ENCODE measurements around the gene TNS1.

DNA sequence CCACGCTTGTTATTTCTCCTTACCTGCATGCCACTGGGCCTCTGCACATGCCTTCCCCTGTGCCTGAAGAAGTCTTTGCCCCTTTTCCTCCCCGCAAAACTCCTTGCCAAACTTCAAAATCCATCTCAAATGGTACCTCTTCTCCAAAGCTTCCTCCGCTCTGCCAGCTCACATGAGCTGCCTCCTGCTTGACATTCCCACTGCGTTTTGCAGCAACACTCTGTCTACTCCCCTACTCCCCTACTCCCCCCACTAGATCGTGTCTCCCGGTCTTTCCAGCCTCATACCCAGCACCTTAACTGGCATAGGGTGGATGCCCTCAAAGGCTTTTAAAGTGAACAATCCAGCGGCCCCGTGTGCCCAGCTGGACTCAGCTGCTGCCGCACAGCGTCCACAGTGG, 65.8 kb downstream of the TNS1 start:
- TF ChIP-seq ATF3 (IDR thresholded peaks at IDR 0.05) (no peak), POLR2AphosphoS5 (IDR thresholded peaks at IDR 0.05; ENCODE audit: low read depth, low read length) (no peak), POLR2A (IDR thresholded peaks at IDR 0.05; ENCODE audit: borderline replicate concordance, extremely low read depth, insufficient read depth, insufficient read length) (no peak), SIN3A (IDR thresholded peaks at IDR 0.05; ENCODE audit: low read depth) (no peak), EZH2phosphoT487 (IDR thresholded peaks at IDR 0.05; ENCODE audit: borderline replicate concordance) (no peak), EGR1 (IDR thresholded peaks at IDR 0.05; ENCODE audit: low read depth) (no peak), YY1 (IDR thresholded peaks at IDR 0.05; ENCODE audit: extremely low read depth, insufficient replicate concordance, low read depth, low read length) (no peak), JUND (IDR thresholded peaks at IDR 0.05) (no peak), CBX3 (IDR thresholded peaks at IDR 0.05; ENCODE audit: low read depth) (no peak), CEBPB (IDR thresholded peaks at IDR 0.05; ENCODE audit: low read depth) (no peak), EZH2 (IDR thresholded peaks at IDR 0.05) (no peak)
- TF ChIP-seq, protein P1, sequence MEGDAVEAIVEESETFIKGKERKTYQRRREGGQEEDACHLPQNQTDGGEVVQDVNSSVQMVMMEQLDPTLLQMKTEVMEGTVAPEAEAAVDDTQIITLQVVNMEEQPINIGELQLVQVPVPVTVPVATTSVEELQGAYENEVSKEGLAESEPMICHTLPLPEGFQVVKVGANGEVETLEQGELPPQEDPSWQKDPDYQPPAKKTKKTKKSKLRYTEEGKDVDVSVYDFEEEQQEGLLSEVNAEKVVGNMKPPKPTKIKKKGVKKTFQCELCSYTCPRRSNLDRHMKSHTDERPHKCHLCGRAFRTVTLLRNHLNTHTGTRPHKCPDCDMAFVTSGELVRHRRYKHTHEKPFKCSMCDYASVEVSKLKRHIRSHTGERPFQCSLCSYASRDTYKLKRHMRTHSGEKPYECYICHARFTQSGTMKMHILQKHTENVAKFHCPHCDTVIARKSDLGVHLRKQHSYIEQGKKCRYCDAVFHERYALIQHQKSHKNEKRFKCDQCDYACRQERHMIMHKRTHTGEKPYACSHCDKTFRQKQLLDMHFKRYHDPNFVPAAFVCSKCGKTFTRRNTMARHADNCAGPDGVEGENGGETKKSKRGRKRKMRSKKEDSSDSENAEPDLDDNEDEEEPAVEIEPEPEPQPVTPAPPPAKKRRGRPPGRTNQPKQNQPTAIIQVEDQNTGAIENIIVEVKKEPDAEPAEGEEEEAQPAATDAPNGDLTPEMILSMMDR (IDR thresholded peaks at IDR 0.05 in 2 of 3, conservative IDR thresholded peaks at IDR 0.05 in 1 of 3; ENCODE audit: borderline replicate concordance in 1 of 3, insufficient read depth in 1 of 3, low read depth in 2 of 3, low read length in 2 of 3), result no peak
- TF ChIP-seq, protein P2, sequence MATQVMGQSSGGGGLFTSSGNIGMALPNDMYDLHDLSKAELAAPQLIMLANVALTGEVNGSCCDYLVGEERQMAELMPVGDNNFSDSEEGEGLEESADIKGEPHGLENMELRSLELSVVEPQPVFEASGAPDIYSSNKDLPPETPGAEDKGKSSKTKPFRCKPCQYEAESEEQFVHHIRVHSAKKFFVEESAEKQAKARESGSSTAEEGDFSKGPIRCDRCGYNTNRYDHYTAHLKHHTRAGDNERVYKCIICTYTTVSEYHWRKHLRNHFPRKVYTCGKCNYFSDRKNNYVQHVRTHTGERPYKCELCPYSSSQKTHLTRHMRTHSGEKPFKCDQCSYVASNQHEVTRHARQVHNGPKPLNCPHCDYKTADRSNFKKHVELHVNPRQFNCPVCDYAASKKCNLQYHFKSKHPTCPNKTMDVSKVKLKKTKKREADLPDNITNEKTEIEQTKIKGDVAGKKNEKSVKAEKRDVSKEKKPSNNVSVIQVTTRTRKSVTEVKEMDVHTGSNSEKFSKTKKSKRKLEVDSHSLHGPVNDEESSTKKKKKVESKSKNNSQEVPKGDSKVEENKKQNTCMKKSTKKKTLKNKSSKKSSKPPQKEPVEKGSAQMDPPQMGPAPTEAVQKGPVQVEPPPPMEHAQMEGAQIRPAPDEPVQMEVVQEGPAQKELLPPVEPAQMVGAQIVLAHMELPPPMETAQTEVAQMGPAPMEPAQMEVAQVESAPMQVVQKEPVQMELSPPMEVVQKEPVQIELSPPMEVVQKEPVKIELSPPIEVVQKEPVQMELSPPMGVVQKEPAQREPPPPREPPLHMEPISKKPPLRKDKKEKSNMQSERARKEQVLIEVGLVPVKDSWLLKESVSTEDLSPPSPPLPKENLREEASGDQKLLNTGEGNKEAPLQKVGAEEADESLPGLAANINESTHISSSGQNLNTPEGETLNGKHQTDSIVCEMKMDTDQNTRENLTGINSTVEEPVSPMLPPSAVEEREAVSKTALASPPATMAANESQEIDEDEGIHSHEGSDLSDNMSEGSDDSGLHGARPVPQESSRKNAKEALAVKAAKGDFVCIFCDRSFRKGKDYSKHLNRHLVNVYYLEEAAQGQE (IDR thresholded peaks at IDR 0.05; ENCODE audit: low read depth), result no peak
- TF ChIP-seq, protein P3, sequence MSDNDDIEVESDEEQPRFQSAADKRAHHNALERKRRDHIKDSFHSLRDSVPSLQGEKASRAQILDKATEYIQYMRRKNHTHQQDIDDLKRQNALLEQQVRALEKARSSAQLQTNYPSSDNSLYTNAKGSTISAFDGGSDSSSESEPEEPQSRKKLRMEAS (IDR thresholded peaks at IDR 0.05), result no peak

Measured in HCT116 (cell line).